Activated CD4-positive, alpha-beta T cell treated with anti-CD3 and anti-CD28 coated beads, Interleukin-2, amount 50 U/mL, for 48 hours (primary cell): Measurements from ENCODE around the gene FBXL17.

Experiments
- DNase-seq, 2 experiments: peaks; one replicate each; pipeline ENCODE4 v3.0.0-alpha.2; 2020

FBXL17 gene

DNA sequence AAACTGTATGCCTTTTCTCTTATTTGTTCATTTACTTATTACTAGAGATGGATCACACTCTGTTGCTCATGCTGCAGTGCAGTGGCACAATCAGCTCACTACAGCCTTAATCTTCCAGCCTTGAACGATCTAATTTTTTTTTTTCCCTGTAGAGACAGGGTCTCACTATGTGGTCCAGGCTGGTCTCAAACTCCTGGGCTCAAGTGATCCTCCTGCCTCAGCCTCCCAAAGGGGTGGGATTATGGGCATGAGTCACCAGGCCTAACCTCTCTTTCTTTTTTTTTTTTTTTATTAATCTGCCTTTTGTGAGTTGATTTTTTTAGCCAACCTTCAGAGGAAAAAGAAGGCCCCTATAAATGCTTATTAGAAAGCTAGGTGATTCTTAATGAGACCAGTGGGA is 303.0 kb downstream of the FBXL17 start:
- no peak for DNase-seq

GRCh38 chr5:108078345-108078744 is 303.6 kb downstream of the FBXL17 start:
- DNase-seq: no peak

GRCh38 chr5:108074626-108075025 is 307.3 kb downstream of the FBXL17 start:
- DNase-seq: no peak

GRCh38 chr5:108064302-108064701 is 317.6 kb downstream of the FBXL17 start:
- DNase-seq: no peak

DNA sequence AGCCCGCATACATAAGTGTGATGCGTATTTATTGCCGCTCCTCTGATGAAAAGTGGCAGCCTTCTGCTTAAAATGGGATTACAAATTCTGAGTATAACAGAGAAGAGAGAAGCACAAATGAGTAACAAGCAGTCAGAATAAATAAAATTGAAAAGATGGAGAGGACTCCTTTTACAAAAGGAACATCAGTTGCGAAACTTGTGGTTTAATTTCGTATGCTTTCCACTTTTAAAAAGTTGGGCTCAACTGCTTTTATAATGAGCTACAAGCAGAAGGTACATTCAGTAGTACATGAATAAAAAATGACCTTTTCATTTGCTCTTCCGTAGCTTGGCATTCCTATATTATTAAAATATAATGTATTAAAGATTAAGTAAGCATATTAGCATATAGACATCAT is 320.0 kb downstream of the FBXL17 start:
- DNase-seq: no peak

GRCh38 chr5:108060340-108060739 is 321.6 kb downstream of the FBXL17 start:
- DNase-seq: no peak

DNA sequence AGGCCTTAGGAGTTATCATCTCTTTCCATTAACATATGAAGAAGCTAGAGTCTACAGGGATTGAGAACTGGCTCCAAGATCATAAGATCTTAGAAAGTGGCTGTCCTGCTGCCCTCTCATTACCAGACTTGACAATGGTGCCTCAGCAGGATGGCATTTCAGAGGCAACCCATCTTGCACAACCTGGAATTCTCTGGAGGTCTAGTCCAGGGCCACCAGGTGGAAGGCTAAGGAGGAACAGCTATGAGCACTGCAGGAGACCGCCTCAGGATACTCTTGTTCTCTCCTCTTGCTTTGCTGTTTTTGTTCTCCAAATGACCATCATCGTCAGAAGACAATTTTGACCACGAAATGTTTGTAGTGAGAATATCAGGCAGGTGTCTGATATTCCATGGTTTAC is 322.6 kb downstream of the FBXL17 start:
- DNase-seq: no peak

DNA sequence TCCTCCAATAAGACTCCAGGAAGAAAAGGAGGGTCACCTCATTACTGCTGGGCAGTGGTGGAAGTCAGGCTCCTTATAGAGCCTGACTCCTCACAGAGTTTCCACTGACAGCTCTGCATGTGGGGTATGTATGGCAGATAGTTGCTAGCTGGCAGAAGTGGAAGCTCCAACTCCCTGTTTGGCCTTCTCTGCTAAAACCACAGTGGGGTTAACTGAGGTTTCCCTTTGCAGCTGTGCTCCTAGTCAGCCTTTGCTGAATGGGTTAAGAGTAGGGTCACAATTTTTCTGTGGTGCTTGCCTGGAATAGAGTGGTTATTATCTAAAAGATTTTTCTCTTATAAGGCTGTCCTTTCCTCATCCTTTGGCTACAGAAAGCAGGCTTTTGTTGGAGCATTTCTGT is 327.5 kb downstream of the FBXL17 start:
- DNase-seq: no peak

GRCh38 chr5:108046955-108047670 is 334.8 kb downstream of the FBXL17 start:
- no peak for DNase-seq

GRCh38 chr5:108036482-108036881 is 345.4 kb downstream of the FBXL17 start:
- DNase-seq: no peak

DNA sequence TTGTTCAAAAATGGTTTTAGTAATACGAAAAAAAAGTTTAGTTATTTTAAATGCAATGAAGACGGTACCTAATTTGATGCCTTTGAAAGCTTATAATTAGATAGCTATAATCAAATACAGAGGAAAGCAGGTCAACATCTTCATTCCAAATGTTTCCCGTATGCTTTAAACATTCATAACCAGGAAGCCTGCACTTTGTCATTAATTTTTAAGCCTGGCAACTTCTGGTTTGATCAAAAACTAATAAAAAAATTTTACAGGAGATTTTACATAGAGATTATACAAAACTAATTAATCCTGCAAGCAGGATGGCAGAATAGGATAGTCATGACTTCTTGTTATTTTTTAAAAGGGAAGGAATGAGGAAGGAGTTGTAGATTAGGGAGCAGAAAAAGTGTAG is 353.0 kb downstream of the FBXL17 start:
- DNase-seq: no peak

DNA sequence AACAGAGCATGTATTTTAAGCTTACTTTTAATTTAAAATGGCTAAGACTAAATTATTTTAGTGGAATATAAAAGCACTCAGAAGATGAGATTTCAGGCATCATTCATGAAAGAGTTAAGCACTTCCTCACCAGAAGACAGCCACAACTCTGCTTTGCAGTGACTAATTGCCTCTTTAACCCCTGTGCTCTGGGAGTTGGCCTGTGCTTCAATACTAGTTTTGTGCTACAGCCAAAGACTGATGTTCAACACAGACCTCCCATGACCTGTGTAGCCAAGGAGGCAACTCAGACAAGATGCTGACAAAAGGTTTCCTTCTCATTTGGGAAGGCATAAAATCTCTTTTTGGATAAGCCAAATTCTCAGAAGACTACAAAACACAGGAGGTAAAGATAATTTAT is 353.5 kb downstream of the FBXL17 start:
- DNase-seq: no peak

GRCh38 chr5:108025957-108026356 is 355.9 kb downstream of the FBXL17 start:
- DNase-seq: no peak

DNA sequence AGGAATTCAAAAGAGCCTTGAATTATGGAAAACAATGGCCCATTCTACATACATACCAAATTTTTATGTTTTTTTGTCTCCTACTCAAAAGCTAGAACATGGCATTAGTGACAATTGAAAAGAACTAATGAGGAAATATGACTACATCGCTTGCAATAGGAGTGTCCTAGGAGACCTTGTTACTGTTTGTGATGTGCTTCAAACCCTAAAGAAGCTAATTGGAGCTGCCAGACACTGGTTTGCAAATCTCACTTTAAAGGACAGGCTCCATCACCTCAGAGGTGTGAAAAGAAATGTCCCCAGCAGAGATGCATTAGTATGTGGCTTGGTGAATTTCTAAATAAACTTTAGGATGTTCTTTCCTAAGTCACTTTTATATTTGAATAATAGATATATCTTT is 356.9 kb downstream of the FBXL17 start:
- no peak for DNase-seq

- DNase-seq: no peak
Measured at GRCh38 chr5:108016101-108016500, 365.8 kb downstream of the FBXL17 start.

DNA sequence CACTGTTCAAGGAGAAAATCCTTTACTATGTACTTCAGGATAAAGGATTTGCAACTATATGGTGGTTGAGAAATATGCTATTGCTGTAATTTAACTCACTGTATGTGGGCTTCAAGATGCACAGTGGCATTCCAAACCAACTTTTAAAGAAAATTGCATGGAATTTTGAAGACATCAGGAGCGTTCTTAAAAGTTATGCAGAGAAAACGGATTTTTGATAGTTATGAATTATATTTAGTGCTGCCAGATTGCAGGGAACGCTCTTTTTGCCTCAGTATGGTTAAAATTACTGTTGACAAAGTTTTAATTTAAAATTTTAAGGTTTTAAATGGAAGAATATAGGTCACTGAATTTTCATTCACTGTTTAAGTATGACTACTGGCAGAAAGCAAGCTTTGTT is 375.1 kb downstream of the FBXL17 start:
- no peak for DNase-seq

GRCh38 chr5:108003178-108003577 is 378.7 kb downstream of the FBXL17 start:
- DNase-seq: no peak

- no peak for DNase-seq
Measured at GRCh38 chr5:108001222-108001621, 380.7 kb downstream of the FBXL17 start.

DNA sequence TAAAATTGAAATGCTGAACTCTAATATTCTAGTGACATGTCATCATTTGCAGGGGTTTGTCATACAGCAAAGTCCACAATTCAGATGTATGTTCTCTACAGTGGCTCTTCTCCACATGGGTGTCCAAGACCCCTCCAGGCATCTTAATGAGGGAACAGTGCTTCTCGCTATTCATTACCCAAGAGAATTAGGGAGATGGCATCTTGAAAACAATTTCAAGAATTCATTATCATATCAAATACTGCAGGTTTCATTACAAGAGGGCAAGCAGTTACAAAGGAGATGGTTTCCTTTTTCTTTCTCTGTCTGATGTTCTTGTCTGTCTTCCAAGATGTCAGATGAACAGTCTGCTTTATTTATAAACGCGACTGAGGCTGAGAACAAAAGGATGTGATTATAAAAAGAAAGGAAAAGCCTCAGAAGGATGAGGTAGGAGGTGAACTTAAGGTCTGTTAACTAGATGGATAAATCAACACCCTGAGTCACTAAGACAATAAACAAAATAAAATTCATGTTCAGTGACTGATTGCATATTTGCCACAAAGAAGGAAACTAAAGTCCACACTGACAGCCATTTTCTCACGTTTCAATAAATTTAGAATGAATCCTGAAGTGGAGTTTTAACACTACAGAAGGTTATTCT is 384.4 kb downstream of the FBXL17 start:
- no peak for DNase-seq

GRCh38 chr5:107993341-107993740 is 388.6 kb downstream of the FBXL17 start:
- DNase-seq: no peak

DNA sequence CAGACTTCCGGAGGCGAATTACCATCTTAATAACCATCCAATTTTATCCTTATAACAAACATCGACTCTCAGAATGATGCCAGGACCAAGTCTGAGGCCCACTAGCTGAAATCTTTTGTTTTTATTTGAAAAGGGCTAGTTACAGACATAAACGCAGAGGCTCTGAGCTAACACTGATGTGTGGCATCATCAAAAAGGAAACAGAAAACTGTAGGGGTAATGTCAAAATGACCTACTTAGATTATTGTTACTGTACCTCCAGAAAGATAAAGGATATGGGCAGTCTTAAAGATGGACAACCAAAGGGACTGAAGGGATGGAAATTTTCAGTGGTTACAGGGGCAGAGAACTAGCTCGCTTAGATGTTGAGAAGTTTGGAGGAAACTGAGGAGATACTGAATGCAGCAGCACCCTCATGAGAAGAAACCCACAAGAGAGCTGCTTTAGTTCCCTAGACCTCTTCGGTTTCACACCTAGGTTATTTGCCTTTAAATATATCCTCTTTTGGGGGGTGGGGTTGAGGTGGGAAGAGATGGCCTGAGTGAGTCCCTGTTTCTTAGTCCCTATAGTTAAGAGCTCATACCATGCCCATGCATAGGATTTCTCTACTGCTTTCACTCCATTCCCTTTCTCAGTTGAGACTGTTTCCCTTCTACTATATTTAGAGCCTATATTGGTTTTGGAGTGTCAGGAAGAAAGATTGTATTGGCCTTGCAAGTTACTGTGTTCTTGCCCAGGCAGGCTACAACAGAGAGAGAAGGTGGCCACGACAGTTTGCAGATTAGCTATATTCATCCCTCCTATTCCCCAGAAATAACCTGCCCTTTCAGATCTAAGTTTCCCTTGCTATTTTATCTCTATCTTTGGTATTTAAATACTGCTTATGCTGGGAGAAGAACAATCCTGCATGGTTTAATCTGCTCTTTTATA is 390.8 kb downstream of the FBXL17 start:
- DNase-seq: no peak

GRCh38 chr5:107985144-107985543 is 396.8 kb downstream of the FBXL17 start:
- no peak for DNase-seq

DNA sequence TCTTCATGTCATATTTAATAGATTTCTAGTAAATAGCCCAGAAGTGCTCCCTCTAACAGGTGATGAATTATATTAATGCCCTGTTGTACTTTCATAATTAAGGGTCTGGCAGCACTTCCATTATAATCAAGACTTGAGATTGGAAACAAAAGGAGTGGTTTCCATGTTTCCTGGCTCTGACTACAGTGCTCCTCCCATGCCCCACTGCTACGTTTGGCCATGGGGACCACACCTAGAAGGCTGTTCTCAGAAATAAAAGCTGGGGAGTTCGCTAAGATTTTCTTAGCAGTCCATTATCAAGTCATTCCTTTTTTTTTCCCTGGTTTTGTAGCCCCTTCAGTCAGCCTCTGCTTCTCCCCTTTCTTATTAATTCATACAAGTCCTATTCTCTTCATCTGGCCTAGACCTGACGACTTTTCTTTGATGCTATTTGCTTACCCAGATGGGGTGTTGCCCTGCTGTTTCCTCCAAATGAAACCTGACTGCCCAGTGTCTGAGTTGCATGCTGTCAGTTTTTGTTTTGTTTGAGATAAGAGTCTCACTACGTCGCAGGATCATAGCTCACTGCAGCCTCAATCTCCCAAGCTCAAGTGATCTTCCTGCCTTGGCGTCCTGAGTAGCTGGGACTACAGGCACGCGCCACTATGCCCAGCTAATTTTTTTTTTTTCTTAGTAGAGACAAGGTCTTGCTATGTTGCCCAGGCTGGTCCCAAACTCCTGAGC is 399.0 kb downstream of the FBXL17 start:
- no peak for DNase-seq
